SH-SY5Y (cell line): ENCODE results near the gene PYCR2.

ENCODE experiments used
- GATA2 ChIP-seq: IDR thresholded peaks from 2 replicates; pipeline ENCODE4 v1.6.1; 2011; ENCODE audit warnings: mild to moderate bottlenecking, low read depth, low read length
- GATA3 ChIP-seq: IDR thresholded peaks from 2 replicates; pipeline ENCODE4 v1.6.1; 2011; ENCODE audit warnings: low read depth, mild to moderate bottlenecking, low read length, moderate library complexity

- TF ChIP-seq GATA2: no peak
- TF ChIP-seq GATA3: no peak
These were observed 27.0 kb downstream of the PYCR2 start for GRCh38 chr1:225896937-225897549.
